HG02938 (cell line): ENCODE measurements around the gene CTXN2.
A peak's percentile ranks its signal among the peaks of the same experiment; 100 is the strongest.

Source experiments
- ATAC-seq: cut with Tn5 transposase; IDR thresholded peaks from one replicate; pipeline ENCODE4 v1.9.1; 2021; ENCODE audit warnings: mild to moderate bottlenecking, moderate library complexity; ENCODE audit not compliant: unreplicated experiment

Gene CTXN2

DNA sequence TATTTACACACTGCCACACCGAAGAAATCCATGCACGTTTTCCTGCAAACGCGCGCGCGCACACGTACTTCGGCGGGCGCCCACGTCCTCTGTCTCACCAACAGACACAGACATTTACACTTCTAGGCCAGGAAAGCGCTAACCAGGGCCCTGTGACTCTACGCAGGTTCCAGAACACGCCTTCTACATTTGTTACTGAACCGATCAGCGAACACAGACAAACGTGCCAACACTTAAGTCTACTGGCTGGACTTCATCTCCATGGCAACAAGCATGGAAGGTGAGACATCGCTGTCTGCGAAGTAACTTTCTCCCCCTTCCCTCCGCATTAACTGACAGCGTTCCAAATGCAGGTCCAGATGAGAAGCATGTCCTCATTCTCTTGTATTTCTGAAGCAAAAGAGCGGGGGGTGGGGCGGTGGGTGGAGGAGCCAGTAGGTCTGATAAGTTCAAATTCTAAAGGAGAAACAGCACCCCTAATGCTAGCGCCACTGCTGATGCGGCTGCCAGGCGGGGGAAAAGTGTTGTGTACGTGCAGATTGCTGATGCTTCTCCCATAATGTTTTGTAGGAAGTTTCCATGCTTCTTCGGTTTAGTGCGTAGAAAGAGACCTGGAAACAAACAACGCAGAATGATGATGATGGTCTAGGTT, at the start of gene CTXN2:
CTXN2 (plus strand) TSS at position 92 of the 652 bp plus-strand sequence. CDS start 9,636 bp downstream, outside the sequence.
- no peak for ATAC-seq

GRCh38 chr15:48143856-48144255, 47.6 kb upstream of the CTXN2 start:
- ATAC-seq = no peak

DNA sequence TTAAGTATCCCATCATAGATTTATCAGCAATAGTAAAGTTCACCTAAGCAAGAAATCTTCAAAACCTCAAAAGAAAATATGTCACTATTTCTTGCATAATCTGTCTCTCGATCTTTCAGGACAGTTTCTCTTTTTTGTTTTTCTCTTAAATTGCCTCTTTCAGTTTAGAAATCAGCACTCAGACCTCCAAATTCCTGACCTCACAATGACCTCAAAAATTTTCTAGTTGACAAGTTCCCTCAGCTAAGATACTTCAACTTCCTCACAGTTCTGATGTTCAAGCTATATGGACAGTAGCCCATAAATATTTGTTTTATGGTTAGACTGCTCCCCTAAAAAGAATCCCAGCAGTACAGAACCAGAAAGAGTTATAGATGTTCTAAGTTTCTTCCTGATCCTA, 46.6 kb upstream of the CTXN2 start:
- ATAC-seq = peak; percentile 60

GRCh38 chr15:48145923-48146322, 45.5 kb upstream of the CTXN2 start:
- ATAC-seq = no peak

- ATAC-seq = no peak
Measured at GRCh38 chr15:48147358-48147757, 44.1 kb upstream of the CTXN2 start.

DNA sequence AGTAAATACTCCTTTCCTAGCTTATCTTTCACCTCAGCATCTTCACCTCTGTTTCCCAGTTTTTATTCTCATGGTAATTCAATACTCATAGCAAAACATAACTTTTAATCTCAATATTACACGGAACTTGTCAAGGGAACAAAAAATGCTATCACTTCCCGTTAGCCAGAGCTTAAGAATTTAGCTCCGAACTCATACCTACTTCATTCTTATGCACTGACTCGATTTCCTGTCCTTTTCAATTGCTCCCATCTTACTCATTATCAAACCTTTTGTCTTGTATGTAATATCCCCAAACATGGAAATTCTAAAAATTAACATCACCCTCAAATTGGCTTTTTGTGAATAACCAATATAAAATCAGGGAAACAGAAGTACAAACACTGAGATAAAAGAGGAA, 41.6 kb upstream of the CTXN2 start:
- ATAC-seq = no peak

- no peak for ATAC-seq
Measured at GRCh38 chr15:48153526-48153925, 37.9 kb upstream of the CTXN2 start.

GRCh38 chr15:48168616-48169015, 22.8 kb upstream of the CTXN2 start:
- ATAC-seq = no peak

DNA sequence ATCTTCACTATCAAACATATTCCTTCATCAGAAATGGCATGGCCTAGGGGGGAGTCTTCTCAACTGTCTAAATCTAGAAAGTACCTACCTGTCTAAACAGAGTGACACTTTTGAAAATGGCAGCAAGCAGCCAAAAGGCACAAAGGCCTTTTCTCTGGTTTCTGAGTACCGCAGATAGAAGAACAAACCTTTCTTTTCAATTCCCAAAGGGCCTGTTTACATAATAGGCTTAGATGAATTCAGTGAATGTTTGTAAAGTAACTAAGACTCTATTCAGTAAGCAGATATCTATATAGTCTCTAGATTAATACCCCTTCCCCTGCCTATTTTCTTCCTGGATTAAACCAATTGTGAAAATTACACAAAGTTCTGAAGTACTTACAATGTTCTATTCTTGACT, 20.5 kb upstream of the CTXN2 start:
- no peak for ATAC-seq

DNA sequence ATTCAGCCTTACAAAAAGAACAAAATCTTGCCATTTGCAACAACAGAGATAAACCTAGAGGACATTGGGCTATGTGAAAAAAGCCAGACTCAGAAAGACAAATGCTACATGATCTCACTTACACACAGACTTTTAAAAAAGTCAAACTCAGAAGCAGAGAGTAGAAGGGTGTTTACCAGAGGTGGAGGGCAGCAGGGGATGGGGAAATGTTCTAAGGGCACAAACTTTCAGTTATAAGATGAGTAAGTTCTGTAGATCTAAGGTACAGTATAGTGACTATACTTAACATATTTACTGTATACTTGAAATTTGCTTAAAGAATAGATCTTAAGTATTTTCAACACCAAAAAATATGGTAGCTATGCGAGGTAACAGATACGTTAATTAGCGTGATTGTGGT, 16.3 kb upstream of the CTXN2 start:
- ATAC-seq = peak; percentile 37

GRCh38 chr15:48176112-48176511, 15.4 kb upstream of the CTXN2 start:
- no peak for ATAC-seq

- peak; percentile 37 for ATAC-seq
Measured at GRCh38 chr15:48176957-48177356, 14.5 kb upstream of the CTXN2 start.

DNA sequence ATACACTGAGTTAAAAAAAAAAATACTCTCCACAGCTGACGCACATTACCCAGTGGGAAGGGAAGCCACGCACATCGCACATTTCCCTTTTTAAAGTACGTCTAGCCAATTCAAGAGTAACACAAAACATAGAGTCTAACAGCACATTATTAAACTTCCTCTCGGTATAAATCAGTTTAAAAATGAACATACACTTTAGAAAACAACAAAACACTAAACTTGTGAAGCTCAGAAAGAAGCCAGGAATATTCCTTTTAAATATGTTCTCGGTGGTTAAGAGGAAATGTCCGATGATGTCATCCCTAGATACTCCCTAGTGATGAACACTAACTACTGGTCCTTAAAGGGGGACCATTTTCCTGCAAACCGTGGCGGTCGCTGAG, 14.1 kb upstream of the CTXN2 start:
- peak; percentile 68 for ATAC-seq

DNA sequence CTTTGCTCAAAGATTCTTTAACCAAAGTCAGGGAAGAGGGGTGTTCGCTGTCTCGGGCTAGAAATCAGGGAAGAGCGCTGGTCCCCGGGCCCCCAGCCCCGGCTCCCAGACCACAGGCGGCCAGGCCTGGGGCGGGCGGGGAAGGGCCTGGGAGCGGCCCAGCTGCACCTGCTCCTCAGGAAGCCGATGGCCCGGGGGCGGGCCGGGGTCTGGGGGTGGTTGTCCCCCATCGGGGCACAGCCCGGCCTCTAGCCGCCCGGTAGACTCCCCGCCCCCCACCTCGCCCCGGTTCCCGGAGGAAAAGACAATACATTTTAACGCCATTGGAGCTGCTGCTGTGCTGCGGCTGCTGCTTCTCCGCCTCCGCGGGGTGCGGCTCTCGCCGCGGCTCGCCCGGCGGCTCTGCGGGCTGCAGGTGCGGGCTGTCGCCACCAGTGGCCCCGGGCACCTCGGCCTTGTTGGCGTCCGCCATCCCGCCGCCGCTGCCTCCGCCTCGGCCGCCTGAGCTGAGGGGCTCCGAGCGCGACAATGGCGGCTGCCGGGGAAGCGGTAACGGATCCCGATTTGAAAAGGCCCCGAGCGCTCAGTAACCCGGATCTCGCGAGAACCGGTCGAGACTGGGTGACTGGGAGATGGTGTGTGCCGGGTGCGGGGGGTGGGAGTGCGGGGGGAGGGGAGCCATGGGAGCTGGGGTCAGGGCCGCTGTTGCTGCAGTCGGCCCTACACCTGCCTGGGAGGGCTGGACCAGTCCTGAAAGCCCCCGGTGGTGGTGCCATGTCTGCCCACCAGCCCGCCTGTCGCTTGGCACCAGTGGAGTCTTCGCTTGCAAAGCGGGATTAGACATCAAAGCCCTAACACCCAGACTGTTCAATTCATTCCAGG, 13.5 kb upstream of the CTXN2 start, which contains the start of gene MYEF2:
MYEF2 (minus strand) TSS at position 530 of the 882 bp plus-strand sequence; CDS start at position 472, 58 bp downstream.
- peak; percentile 62 for ATAC-seq

DNA sequence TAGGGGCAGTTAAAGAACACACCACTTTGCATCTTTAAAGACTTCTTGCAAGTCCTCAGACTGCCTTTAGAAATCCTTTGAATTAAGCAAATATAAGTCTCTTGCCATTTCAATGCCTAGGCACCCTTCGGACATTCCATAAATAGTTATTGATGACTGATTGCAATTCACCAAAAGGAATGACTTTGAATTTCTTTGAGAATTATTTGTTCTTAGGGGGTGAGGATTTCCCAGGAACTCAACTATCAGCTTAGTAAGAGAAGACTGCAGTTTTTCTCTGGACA, 12.9 kb upstream of the CTXN2 start:
- no peak for ATAC-seq

DNA sequence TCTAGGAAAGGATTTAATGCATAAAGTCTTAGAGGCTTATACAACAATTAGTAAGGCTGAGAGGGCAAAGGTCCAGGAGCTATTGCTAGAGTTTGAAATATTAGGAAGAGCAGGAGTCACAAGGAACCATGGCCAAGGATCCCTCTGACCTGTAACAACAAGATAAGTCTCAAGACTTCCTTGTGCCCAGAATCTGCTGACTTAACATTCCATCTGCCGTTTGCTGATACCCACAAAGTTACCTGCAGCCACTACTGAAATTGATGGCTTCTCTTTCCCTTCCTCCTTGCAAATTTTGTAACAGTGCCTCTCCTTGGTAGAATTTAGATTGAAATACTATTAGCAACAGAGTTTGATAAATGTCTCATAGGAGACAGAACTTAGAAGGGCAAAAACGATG, 8.7 kb upstream of the CTXN2 start:
- ATAC-seq = no peak

DNA sequence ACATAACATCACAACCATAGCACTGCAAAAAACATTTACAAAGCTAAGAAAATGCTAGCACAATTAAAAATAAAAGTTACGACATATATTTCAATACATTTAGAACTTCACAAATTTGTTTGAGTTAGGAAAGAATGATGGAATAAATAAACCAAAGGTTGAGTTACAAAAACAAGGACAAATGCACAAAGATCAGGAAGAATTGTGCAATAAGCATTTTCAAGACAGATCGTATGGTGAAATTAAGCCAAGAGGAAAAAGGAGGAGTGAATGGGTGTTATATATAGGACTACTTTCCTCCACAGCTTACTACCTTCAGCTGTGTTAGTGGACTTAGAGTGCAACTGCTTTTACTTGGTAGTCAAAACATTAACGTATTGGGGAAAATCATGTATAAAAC, 5.9 kb upstream of the CTXN2 start:
- ATAC-seq = no peak

GRCh38 chr15:48186271-48186670, 5.2 kb upstream of the CTXN2 start:
- no peak for ATAC-seq

GRCh38 chr15:48190932-48191573, 412 bp upstream of the CTXN2 start:
- no peak for ATAC-seq

- no peak for ATAC-seq
Measured at GRCh38 chr15:48202068-48202467, 10.6 kb downstream of the CTXN2 start.

- no peak for ATAC-seq
Measured at GRCh38 chr15:48205981-48206380, 14.5 kb downstream of the CTXN2 start, which contains the start of gene SLC12A1. Gene SLC12A1 (plus strand): TSS chr15:48206302. CDS start chr15:48207720, 1,418 bp downstream.

GRCh38 chr15:48221261-48221660, 29.8 kb downstream of the CTXN2 start:
- no peak for ATAC-seq
